22Rv1 (cell line): ENCODE measurements around the gene CAMK4.

Experiments used
- CTCF ChIP-seq: fragments of 450-650 bp; IDR thresholded peaks from 2 replicates; pipeline ENCODE4 v1.5.1; 2017; ENCODE audit warnings: mild to moderate bottlenecking
- ZFX ChIP-seq: fragments of 450-650 bp; IDR thresholded peaks from 2 replicates; pipeline ENCODE4 v1.6.1; 2017; ENCODE audit warnings: antibody characterized with exemption, borderline replicate concordance

- TF ChIP-seq CTCF (no peak), ZFX (no peak)
Measured at GRCh38 chr5:111498346-111498745, 274.2 kb downstream of the CAMK4 start.
